ENCODE results near the gene ZC3H7B.
"Not testable (repeated sequence)": the region's sequence is repeated elsewhere in the genome, so short reads cannot be mapped to it uniquely, and the experiment has no call there.

ZC3H7B gene

GRCh38 chr22:41387341-41387740, 86.0 kb downstream of the ZC3H7B start:
- DNase-seq: no peak

- DNase-seq: no peak
These were observed 92.7 kb downstream of the ZC3H7B start for GRCh38 chr22:41394012-41394356.

GRCh38 chr22:41395531-41396240, 94.4 kb downstream of the ZC3H7B start:
- DNase-seq: no peak

- no peak for DNase-seq
These were observed 96.0 kb downstream of the ZC3H7B start for GRCh38 chr22:41397143-41397811.

GRCh38 chr22:41398921-41399320, 97.6 kb downstream of the ZC3H7B start:
- no peak for DNase-seq

GRCh38 chr22:41401781-41402648, 100.7 kb downstream of the ZC3H7B start:
- DNase-seq: no peak

- DNase-seq: not testable (repeated sequence)
These were observed 101.5 kb downstream of the ZC3H7B start for GRCh38 chr22:41402851-41403250.

GRCh38 chr22:41403532-41404318, 102.4 kb downstream of the ZC3H7B start:
- DNase-seq: peak; percentile 89

GRCh38 chr22:41405588-41405987, 104.3 kb downstream of the ZC3H7B start:
- DNase-seq: no peak

- no peak for DNase-seq
These were observed 105.1 kb downstream of the ZC3H7B start for GRCh38 chr22:41406410-41406809.

- no peak for DNase-seq
These were observed 106.1 kb downstream of the ZC3H7B start for GRCh38 chr22:41407433-41407832.

- DNase-seq: no peak
These were observed 107.3 kb downstream of the ZC3H7B start for GRCh38 chr22:41408665-41409064.
